NCI-H1436 treated with DMSO at 0.1 percent for 48 hours (cell line): Measurements from ENCODE around the gene ARL6IP6.
"Not testable (repeated sequence)": the region's sequence is repeated elsewhere in the genome, so short reads cannot be mapped to it uniquely, and the experiment has no call there.

Experiments used
- DNase-seq: peaks from one replicate; lab custom pipeline; 2025; lab: John Stamatoyannopoulos, UW

Gene ARL6IP6

DNA sequence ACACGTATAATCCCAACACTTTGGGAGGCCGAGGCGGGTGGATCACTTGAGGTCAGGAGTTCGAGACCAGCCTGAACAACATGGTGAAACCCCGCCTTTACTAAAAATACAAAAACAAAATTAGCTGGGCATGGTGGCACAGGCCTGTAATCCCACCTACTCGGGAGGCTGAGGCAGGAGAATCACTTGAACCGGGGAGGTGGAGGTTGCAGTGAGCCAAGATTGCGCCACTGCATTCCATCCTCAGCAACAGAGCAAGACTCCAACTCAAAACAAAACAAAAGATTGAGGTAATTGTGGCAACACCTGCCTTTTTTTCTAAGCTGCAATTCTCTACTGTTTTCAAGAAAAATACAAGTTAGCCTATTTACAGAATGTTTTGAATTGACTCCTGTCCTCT lies 4.2 kb downstream of the ARL6IP6 start:
- DNase-seq = not testable (repeated sequence)

DNA sequence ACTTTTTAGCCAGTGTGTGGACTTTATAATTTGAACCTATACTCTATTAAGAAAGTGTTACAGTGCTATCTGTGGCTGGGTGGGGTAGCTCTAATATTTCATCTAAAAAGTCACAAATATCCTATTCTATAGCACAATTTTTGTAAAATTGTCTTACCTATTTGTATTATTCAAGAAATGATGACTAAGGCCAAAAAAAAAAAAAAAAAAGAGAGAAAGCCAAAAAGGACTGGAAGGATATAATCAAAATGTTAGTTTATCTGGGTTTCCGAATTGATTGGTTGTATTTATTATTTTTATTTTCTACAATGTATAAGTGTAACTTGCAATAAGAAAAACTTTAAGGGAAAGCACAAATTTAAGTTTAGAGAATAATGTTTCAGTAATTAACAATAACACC lies 5.5 kb downstream of the ARL6IP6 start:
- DNase-seq = no peak

GRCh38 chr2:152729844-152730243 lies 11.4 kb downstream of the ARL6IP6 start:
- DNase-seq = no peak

- no peak for DNase-seq
These were observed 12.3 kb downstream of the ARL6IP6 start for GRCh38 chr2:152730591-152731333.

DNA sequence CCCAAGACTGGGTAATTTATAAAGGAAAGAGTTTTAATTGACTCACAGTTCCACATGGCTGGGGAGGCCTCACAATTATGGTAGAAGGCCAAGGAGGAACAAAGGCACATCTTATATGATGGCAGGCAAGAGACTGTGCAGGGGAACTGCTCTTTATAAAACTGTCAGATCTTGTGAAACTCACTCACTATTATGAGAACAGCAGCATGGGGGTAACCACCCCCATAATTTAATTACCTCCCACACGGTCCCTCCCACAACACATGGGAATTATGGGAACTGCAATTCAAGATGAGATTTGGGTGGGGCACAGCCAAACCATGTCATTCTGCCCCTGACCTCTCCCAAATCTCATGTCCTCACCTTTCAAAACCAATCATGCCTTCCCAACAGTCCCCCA lies 19.1 kb downstream of the ARL6IP6 start:
- DNase-seq = not testable (repeated sequence)

DNA sequence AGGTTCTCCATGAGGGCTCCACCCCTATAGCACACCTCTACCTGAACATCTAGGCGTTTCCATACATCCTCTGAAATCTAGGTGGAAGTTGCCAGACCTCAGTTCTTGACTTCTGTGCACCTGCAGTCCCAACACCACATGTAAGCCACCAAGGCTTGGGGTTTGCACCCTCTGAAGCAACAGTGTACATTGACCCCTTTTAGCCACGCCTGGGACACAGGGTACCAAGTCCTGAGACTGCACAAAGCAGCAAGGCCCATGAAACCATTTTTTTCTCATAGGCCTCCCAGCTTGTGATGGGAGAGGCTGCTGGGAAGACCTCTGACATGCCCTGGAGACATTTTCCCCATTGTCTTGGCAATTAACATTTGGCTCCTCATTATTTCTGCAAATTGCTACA lies 20.0 kb downstream of the ARL6IP6 start:
- no peak for DNase-seq

- not testable (repeated sequence) for DNase-seq
These were observed 21.3 kb downstream of the ARL6IP6 start for GRCh38 chr2:152739705-152740104.

DNA sequence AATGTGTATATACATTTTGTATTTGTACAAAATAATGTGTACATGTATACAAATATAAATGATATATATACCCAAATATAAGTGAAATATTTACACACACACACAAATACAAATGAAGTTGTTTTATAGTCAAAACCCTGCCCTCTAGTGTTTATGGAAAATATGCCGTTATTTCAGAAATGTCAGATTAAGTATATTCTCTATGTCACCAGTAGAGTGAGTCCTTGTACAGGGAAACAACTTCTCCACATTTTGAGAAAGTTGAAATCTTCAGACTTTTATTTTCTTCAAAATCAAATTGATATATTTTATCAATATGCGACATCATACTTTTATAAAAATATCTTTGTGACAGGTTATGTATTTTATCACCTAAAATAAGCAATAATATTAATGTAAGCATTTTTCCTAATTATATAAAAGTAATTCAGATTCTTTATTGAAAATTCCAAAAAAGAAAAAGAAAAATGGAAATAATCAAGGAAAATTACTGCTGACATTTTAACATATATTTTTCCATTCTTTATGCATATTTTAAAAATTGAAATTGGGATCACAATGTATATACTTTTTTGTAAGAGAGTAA lies 22.4 kb downstream of the ARL6IP6 start:
- DNase-seq = peak; percentile 17

GRCh38 chr2:152743002-152743401 lies 24.6 kb downstream of the ARL6IP6 start:
- no peak for DNase-seq

DNA sequence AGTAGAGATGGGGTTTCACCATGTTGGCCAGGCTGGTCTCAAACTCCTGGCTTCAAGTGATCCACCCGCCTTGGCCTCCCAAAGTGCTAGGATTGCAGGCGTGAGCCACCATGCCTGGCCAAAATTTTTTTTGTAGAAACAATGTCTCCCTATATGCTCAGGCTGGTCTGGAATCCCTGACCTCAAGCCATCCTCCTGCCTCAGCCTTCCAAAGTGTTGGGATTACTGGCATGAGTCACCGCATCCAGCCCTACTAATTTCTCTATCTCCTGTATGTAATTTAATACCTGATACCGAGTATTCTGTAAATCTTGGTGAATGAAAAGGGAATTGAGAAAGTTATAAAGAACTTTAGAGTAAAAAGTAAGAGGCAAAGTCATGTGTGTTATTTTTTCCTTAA lies 29.3 kb downstream of the ARL6IP6 start:
- not testable (repeated sequence) for DNase-seq

- no peak for DNase-seq
These were observed 36.6 kb downstream of the ARL6IP6 start for GRCh38 chr2:152755029-152755428.

GRCh38 chr2:152759290-152760072 lies 41.1 kb downstream of the ARL6IP6 start:
- DNase-seq = no peak

DNA sequence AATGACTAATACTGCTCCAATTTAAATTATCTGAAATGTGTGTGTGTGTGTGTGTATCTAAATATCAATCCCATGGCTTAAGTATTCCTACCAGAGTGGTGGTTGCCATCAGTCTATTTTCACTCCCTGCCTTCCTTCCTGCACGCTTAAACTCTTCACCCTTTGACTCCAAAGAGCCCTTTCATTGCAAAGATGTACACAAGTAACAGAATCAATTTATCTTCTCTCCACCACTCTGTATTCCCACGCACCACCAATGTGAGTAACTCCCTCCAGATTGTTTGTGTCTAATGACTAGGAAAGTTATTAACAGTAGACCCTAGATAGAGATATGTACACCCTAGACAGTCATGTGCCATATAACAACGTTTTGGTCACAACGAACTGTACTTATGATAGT lies 42.8 kb downstream of the ARL6IP6 start:
- no peak for DNase-seq

DNA sequence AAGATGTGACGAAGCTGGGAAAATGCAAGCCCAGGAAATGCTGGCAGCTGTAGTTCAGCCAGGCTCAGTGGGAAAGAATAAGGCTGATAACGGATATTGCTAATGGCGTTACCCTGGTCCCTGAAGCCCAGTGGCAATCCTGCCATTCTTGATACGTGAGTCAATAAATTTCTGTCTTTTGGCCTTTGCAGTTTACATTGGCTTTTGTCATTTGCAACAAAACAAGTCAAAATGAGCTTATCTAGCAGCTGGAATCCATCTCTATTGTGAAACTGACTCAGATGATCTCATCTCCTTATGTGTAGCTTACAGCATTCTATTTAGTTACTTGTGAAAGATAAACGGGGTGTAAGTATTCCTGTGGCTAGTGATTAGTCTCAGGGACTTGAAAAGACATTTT lies 43.8 kb downstream of the ARL6IP6 start:
- DNase-seq = no peak

- not testable (repeated sequence) for DNase-seq
These were observed 44.8 kb downstream of the ARL6IP6 start for GRCh38 chr2:152763208-152763607.

DNA sequence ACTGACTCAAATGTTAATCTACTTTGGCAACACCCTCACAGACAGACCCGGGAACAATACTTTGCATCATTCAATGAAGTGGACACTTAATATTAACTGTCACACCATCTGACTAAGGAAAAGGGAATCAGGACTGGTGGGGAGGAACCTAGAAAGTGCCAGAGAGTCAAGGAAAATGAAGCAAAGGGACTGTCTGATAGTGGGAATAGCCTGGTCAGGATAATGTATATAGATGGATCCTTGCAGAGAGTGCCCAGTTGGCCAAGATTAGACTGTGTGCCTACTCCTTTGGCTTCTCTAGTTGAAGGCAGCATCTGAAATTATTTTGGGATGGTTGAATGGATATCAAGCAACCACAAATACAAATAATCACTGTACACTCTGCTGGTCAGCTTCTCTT lies 45.2 kb downstream of the ARL6IP6 start:
- DNase-seq = no peak

- no peak for DNase-seq
These were observed 48.5 kb downstream of the ARL6IP6 start for GRCh38 chr2:152766928-152767327.

GRCh38 chr2:152781175-152781574 lies 62.8 kb downstream of the ARL6IP6 start:
- DNase-seq = no peak

DNA sequence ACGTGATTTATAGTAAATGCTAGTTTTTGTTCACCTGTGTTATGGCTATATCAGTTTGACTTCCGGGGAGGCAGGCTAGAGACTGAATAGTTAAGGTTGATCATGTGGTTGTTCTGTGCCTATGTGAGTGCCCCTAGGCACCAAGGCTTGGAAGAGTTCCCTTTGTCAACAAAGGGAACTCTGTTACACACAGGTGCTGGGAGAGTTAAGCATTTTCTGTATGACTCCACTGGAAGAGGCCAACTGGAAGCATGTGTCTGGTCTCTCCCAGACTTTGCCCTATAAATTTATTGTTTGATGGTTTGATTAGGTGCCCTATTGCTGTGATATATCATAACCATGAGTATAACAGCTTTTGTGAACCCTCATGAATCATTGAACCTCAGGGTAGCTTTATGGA lies 63.8 kb downstream of the ARL6IP6 start:
- DNase-seq = no peak

DNA sequence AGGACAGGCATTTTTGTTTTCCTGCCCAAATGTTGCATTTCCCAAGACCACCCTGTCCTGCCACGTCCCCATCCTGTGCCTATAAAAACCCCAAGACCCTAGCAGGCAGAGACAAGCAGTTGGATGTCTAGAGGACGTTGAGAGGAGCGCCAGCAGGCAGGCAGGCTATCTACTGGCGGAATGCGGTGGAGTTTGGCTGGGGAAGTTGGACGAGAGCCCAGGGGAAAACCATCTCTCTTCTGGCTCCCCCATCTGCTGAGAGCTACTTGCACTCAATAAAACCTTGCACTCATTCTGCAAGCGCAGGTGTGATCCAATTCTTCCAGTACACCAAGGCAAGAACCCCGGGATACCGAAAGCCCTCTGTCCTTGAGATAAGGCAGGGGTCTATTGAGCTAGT lies 72.5 kb downstream of the ARL6IP6 start:
- no peak for DNase-seq

DNA sequence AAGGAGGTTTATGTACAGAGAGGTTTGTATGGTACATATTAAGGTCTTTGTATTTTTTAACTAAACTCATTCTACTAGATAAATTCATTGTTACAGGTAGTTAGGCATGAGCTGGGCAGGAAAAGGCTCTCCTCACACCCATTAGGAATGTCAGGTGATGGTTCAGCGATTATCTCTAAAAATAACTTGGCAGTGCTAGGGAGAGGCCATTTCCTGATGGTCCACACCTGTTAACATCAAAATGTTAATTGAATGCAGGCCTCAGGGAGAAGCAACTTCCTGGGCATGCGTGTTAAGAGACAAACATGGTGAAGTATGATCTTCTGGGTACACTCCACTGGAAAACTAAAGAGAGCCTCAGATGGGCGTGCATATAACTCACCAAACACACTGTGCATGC lies 73.6 kb downstream of the ARL6IP6 start:
- DNase-seq = no peak

GRCh38 chr2:152792974-152793373 lies 74.6 kb downstream of the ARL6IP6 start:
- DNase-seq = no peak

DNA sequence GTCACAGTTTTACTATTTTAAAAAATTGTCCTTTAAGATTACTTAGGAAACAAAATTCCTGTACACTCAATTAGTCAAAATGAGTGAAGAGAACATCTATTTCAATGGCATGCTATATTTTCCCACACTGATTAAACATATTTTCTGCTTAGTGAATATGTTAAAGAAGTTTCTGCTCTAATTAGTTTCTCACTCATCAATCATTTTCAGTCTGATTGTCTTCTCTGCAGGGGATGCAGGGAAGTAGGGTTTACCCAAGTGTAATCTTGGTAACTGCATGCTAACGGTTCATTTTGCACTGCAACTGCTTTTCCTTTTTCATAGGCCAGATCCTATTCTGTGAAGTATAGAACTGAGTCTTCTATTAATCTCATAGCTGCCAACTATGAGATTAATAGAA lies 78.5 kb downstream of the ARL6IP6 start:
- no peak for DNase-seq
